RCC 7860 (cell line): ENCODE results near the gene COASY.
A peak's percentile ranks its signal among the peaks of the same experiment; 100 is the strongest.
"Not testable (repeated sequence)": the region's sequence is repeated elsewhere in the genome, so short reads cannot be mapped to it uniquely, and the experiment has no call there.

Experiments used
- DNase-seq: peaks from one replicate; pipeline ENCODE4 v3.0.0-alpha.2; 2015; ENCODE audit warnings: low spot score
- FAIRE-seq: peaks from 2 replicates; lab custom pipeline; 2012; peaks lifted over from hg19 to GRCh38; lab: Jason Lieb, UNC

The COASY gene

DNA sequence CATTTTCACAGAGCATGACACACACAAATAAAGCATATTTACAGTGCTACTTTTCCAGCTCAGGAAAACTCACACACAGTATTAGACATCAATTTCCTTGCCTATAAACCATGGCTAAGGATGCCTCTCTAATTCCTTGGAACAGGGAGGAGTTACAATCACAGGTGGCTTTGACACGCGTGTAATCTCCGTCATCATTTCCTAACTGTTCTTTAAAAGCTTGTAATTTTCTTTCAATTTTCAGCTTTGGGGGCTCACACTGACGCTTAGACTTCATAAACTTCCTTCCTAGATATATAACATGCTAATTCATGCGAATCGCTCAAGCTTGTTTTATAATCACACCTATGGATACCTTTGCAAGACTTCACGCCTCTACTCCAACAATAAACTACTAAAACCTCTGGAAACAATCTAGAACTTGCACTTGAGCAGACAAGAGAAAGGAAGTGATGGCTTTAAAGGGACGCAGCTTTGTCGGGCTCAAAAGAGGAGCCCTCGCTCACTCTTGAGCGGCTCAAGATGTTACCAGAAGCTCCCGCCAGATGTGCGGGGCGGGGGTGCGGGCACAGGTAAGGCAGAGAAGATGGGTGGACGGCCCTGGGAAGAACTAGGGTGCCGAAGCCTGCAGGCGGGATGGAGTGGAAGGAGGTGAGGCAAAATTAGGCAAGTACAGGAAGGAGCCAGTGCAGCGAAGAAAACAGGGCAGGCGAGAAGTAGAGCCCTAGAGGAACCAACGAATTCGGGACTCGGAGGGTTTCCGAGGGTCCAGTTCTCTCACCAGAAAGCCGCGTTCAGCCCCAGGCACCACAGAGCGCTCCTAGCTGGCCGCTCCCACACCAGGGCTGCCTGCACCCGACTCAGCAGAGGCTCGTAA is 46.6 kb downstream of the COASY start:
- DNase-seq (peak; percentile 11), FAIRE-seq (no peak)

GRCh38 chr17:42609182-42609813 is 47.4 kb downstream of the COASY start, which contains the start of the genes RETREG3 and TUBG1:
RETREG3 (minus strand) TSS chr17:42609374; CDS start chr17:42609324, 50 bp downstream.
TUBG1 (plus strand) TSS chr17:42609683; CDS start chr17:42609738, 55 bp downstream.
- DNase-seq (peak; percentile 98), FAIRE-seq (peak; percentile 83)

DNA sequence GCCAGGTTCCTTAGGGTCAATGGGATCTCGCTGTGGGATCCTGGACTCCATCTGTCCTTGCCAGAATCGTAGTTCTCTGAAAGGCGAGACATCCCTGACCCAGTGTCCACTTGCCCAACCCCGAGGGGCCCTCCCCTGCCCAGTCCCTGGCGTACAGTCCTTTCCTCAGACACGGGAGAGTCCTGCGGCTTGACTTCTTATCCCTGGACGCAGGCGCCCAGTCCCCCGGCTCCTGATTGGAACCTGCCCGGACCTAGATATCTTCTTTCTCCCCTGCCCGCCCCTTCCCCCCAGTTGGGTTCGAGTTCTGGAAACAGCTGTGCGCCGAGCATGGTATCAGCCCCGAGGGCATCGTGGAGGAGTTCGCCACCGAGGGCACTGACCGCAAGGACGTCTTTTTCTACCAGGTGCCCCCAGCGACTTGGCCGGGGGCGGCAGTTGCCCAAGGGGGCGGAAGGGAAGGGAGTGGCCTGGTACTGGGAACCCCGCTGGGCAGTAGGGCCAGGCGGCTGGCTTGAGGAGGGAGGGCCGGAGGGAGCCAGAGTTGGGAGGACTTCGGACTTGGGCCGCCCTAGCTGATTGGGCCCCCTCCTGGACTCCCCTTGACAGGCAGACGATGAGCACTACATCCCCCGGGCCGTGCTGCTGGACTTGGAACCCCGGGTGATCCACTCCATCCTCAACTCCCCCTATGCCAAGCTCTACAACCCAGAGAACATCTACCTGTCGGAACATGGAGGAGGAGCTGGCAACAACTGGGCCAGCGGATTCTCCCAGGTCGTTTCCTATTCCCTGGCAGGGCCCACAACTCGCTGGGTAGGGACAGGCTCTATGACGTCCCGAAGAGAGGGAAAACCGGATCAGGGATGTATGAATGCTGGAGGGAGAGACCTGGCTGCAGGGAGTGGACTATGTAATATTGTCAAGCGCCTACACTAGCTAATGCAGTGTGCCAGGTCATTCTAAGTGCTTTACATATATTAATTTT is 48.2 kb downstream of the COASY start:
- DNase-seq, FAIRE-seq: not testable (repeated sequence)

GRCh38 chr17:42612013-42612412 is 50.1 kb downstream of the COASY start:
- DNase-seq, result no peak
- no peak for FAIRE-seq

DNA sequence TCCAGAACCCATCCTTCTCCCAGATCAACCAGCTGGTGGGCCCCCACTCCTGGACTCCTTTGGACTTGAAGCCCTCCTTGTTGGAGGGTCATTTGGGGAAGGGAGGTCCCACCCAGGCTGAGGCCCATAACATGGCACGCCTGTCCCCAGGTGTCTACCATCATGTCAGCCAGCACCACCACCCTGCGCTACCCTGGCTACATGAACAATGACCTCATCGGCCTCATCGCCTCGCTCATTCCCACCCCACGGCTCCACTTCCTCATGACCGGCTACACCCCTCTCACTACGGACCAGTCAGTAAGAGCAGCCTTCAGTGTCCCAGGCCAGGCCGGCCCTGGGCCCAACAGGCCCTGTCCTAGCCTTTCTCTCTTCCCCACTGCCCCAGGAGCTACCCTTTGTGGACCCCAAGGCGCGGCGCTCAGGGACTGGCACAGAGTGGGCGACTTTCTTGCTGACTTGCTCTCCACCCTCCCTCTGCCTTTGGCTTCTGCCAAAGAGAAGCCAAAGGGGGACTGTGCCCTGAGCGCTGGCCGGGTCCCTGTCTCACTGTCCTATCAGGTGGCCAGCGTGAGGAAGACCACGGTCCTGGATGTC is 51.8 kb downstream of the COASY start:
- DNase-seq (no peak), FAIRE-seq (no peak)
